ENCODE data around the gene DLL3. TPM values are rescaled to one million over a fixed set of nuclear protein-coding genes. Genes with fewer than 3 reads are reported as not detected.
A peak's percentile ranks its signal among the peaks of the same experiment; 100 is the strongest.

The DLL3 gene
- total RNA-seq, 1 experiment from 2014 or later = 0.17 TPM

GRCh38 chr19:39502640-39503417 lies 4.1 kb downstream of the DLL3 start (continued):
- TF ChIP-seq MAX (IDR thresholded peaks at IDR 0.05) = peak; percentile 99
- no peak for TF ChIP-seq ATF3 (IDR thresholded peaks at IDR 0.05)

- ChIA-PET POLR2A (no interaction called here), RAD21 (ENCODE audit: low non-redundant PET in 1 of 2, low total read pairs in 2 of 2, uncharacterized antibody in 2 of 2, unreplicated experiment in 2 of 2) (no interaction called here), CTCF (no interaction called here)
- ATAC-seq (no peak), DNase-seq (ENCODE audit: low read depth, low spot score) (no peak)
- no peak overlapping the region for H3K9ac ChIP-seq (ENCODE audit: low read length)
- H3K36me3 ChIP-seq (ENCODE audit: control insufficient read depth in 1 of 2, insufficient read depth in 2 of 2, low read length in 2 of 2) = no peaks in the 10 kb centered on the region
- H3K27ac ChIP-seq (ENCODE audit: low read depth, low read length) = no peak overlapping the region
- H3K79me2 ChIP-seq (ENCODE audit: insufficient read depth, low read length) = no peaks in the 10 kb centered on the region
- no peak for TF ChIP-seq REST (IDR thresholded peaks at IDR 0.05; ENCODE audit: low read depth)
- TF ChIP-seq TCF7L2 (IDR thresholded peaks at IDR 0.05; ENCODE audit: borderline replicate concordance, extremely low read depth, insufficient read depth, insufficient read length) = no peak
- no peak for TF ChIP-seq POLR2A (IDR thresholded peaks at IDR 0.05; ENCODE audit: borderline replicate concordance, extremely low read depth, insufficient read depth, insufficient read length)
- TF ChIP-seq ZNF274 (IDR thresholded peaks at IDR 0.05; ENCODE audit: low read depth, low read length) = no peak
- TF ChIP-seq ZFX (IDR thresholded peaks at IDR 0.05) = no peak
- TF ChIP-seq EGR1 (IDR thresholded peaks at IDR 0.05; ENCODE audit: low read depth) = no peak
- TF ChIP-seq YY1 (IDR thresholded peaks at IDR 0.05; ENCODE audit: extremely low read depth, insufficient replicate concordance, low read depth, low read length) = no peak
- TF ChIP-seq JUND (IDR thresholded peaks at IDR 0.05) = no peak
- no peaks in the 10 kb centered on the region for H3K27me3 ChIP-seq (ENCODE audit: insufficient read depth, low read length)
- H4K20me1 ChIP-seq (ENCODE audit: insufficient read depth) = no peaks in the 10 kb centered on the region
- no peak overlapping the region for H2AFZ ChIP-seq (ENCODE audit: low read depth, low read length, poor library complexity, severe bottlenecking)
- intact Hi-C loops (cut with micrococcal nuclease) = no loop called here
- no peak overlapping the region for H3K4me3 ChIP-seq (replicated peaks in 1 of 2; ENCODE audit: low read depth in 1 of 2, low read length in 2 of 2)
- H3K4me1 ChIP-seq (ENCODE audit: control insufficient read depth in 1 of 2, insufficient read depth in 2 of 2, low read length in 2 of 2) = peaks cover 0 to 4% of the 10 kb centered on the region in 2 experiments; a peak in 1 of 4 replicates
- no peaks in the 10 kb centered on the region for H3K9me2 ChIP-seq (ENCODE audit: insufficient read depth)
- H3K9me3 ChIP-seq (ENCODE audit: control insufficient read depth in 1 of 2, insufficient read depth in 1 of 2, low read depth in 1 of 2, low read length in 2 of 2) = no peaks in the 10 kb centered on the region
- no TSS peak for BruUV-seq (replicated peaks)
- H3K4me2 ChIP-seq (ENCODE audit: low read length) = no peak overlapping the region
Observed at GRCh38 chr19:39506598-39506943, 7.8 kb downstream of the DLL3 start.

Data from HCT116 (cell line).